H9 (cell line): ENCODE data around the gene FRK. TPM values are rescaled to one million over a fixed set of nuclear protein-coding genes. Genes with fewer than 3 reads are reported as not detected.

Experiments
- DNase-seq: peaks from one replicate; pipeline ENCODE4 v3.0.0-alpha.2; 2017
- H2AFZ ChIP-seq: one replicate; pipeline ENCODE4 v1.6.1; 2013; ENCODE audit warnings: mild to moderate bottlenecking, low read length, control low read depth, moderate library complexity
- H2AK5ac ChIP-seq: 2 replicates; pipeline ENCODE4 v1.6.1; 2013; ENCODE audit warnings: low read length, control low read depth, mixed read lengths; ENCODE audit not compliant: insufficient read length
- H2BK120ac ChIP-seq: one replicate; pipeline ENCODE4 v1.6.1; 2013; ENCODE audit warnings: low read depth, mild to moderate bottlenecking, low read length, control low read depth, inconsistent platforms; ENCODE audit not compliant: poor library complexity, severe bottlenecking
- H2BK12ac ChIP-seq: 2 replicates; pipeline ENCODE4 v1.6.1; 2013; ENCODE audit warnings: low read length, control low read depth, mixed read lengths, low read depth; ENCODE audit not compliant: insufficient read length
- H2BK15ac ChIP-seq: 2 replicates; pipeline ENCODE4 v1.6.1; 2013; ENCODE audit warnings: low read depth, low read length, control low read depth
- H2BK20ac ChIP-seq: one replicate; pipeline ENCODE4 v1.6.1; 2013; ENCODE audit warnings: low read depth, mild to moderate bottlenecking, low read length, control low read depth, inconsistent platforms; ENCODE audit not compliant: poor library complexity, severe bottlenecking
- H2BK5ac ChIP-seq: 2 replicates; pipeline ENCODE4 v1.6.1; 2013; ENCODE audit warnings: low read length, control low read depth, mixed read lengths; ENCODE audit not compliant: insufficient read length
- H3K14ac ChIP-seq: 2 replicates; pipeline ENCODE4 v1.6.1; 2013; ENCODE audit warnings: low read length, control low read depth; ENCODE audit not compliant: insufficient read depth
- H3K18ac ChIP-seq: 2 replicates; pipeline ENCODE4 v1.6.1; 2013; ENCODE audit warnings: low read depth, mild to moderate bottlenecking, mixed read lengths, low read length, control low read depth; ENCODE audit not compliant: insufficient read length
- H3K23ac ChIP-seq: 2 replicates; pipeline ENCODE4 v1.6.1; 2013; ENCODE audit warnings: low read length, control low read depth, mixed read lengths, low read depth; ENCODE audit not compliant: insufficient read length
- H3K23me2 ChIP-seq: 2 replicates; pipeline ENCODE4 v1.6.1; 2013; ENCODE audit warnings: low read depth, mild to moderate bottlenecking, mixed read lengths, low read length, control low read depth; ENCODE audit not compliant: insufficient read length, poor library complexity, severe bottlenecking
- H3K27ac ChIP-seq: 2 replicates; pipeline ENCODE4 v1.5.1; 2013; ENCODE audit warnings: low read length, control low read depth, mixed read lengths, low read depth; ENCODE audit not compliant: insufficient read length
- H3K27me3 ChIP-seq: 2 replicates; pipeline ENCODE4 v1.6.1; 2013; ENCODE audit warnings: low read length, control low read depth, inconsistent platforms; ENCODE audit not compliant: insufficient read depth
- H3K4ac ChIP-seq: 2 replicates; pipeline ENCODE4 v1.6.1; 2013; ENCODE audit warnings: low read depth, mild to moderate bottlenecking, control low read depth, inconsistent platforms, low read length, moderate library complexity
- H3K4me1 ChIP-seq: 2 replicates; pipeline ENCODE4 v1.6.1; 2013; ENCODE audit warnings: low read length, control low read depth, inconsistent platforms; ENCODE audit not compliant: insufficient read depth
- H3K4me2 ChIP-seq: 2 replicates; pipeline ENCODE4 v1.6.1; 2013; ENCODE audit warnings: low read length, control low read depth, mixed read lengths; ENCODE audit not compliant: insufficient read length, insufficient read depth
- H3K56ac ChIP-seq: 2 replicates; pipeline ENCODE4 v1.6.1; 2013; ENCODE audit warnings: low read depth, mild to moderate bottlenecking, mixed read lengths, low read length, control low read depth; ENCODE audit not compliant: insufficient read length
- H3K79me1 ChIP-seq: 2 replicates; pipeline ENCODE4 v1.6.1; 2013; ENCODE audit warnings: low read depth, mild to moderate bottlenecking, moderate library complexity, low read length, control low read depth, inconsistent platforms; ENCODE audit not compliant: insufficient read depth, poor library complexity, severe bottlenecking
- H3K79me2 ChIP-seq: 2 replicates; pipeline ENCODE4 v1.6.1; 2013; ENCODE audit warnings: low read length, control low read depth, inconsistent platforms; ENCODE audit not compliant: insufficient read depth
- H3K9ac ChIP-seq: 2 replicates; pipeline ENCODE4 v1.6.1; 2013; ENCODE audit warnings: low read length, control low read depth, mixed read lengths; ENCODE audit not compliant: insufficient read length; ENCODE audit errors: extremely low read depth
- H3K9me3 ChIP-seq: one replicate; pipeline ENCODE4 v1.6.1; 2013; ENCODE audit warnings: low read depth, low read length, inconsistent platforms; ENCODE audit not compliant: control insufficient read depth
- H3T11ph ChIP-seq: one replicate; pipeline ENCODE4 v1.6.1; 2013; ENCODE audit warnings: mild to moderate bottlenecking, low read length, control low read depth, inconsistent platforms
- H4K20me1 ChIP-seq: one replicate; pipeline ENCODE4 v1.6.1; 2013; ENCODE audit not compliant: control insufficient read depth, insufficient read length, insufficient read depth
- H4K5ac ChIP-seq: 2 replicates; pipeline ENCODE4 v1.6.1; 2013; ENCODE audit warnings: low read depth, mild to moderate bottlenecking, mixed read lengths, low read length, control low read depth; ENCODE audit not compliant: insufficient read length
- H4K8ac ChIP-seq: replicated peaks from 2 replicates; pipeline ENCODE4 v1.6.1; 2013; ENCODE audit warnings: low read length, control low read depth, mixed read lengths, low read depth; ENCODE audit not compliant: insufficient read length
- H4K91ac ChIP-seq: 2 replicates; pipeline ENCODE4 v1.6.1; 2013; ENCODE audit warnings: low read depth, mild to moderate bottlenecking, moderate library complexity, mixed read lengths, low read length, control low read depth; ENCODE audit not compliant: insufficient read length
- H3K27ac Mint-ChIP-seq, 3 experiments: 2 replicates in 2 of 3; 3 replicates in 1 of 3; pipeline ENCODE4 v1.8.0; 2020 to 2021; ENCODE audit warnings: mixed read lengths in 3 of 3, mild to moderate bottlenecking in 1 of 3, moderate library complexity in 1 of 3
- H3K27me3 Mint-ChIP-seq: 2 replicates; pipeline ENCODE4 v1.8.0; 2021; ENCODE audit warnings: low read depth, mild to moderate bottlenecking, moderate library complexity, mixed read lengths
- H3K36me3 Mint-ChIP-seq, 3 experiments: 2 replicates in 2 of 3; 3 replicates in 1 of 3; pipeline ENCODE4 v1.8.0; 2020 to 2021; ENCODE audit warnings: low read depth in 3 of 3, mixed read lengths in 3 of 3; ENCODE audit not compliant: insufficient read depth in 1 of 3
- H3K4me1 Mint-ChIP-seq, 2 experiments: 2 replicates each; pipeline ENCODE4 v1.8.0; 2020; ENCODE audit warnings: mixed read lengths in 2 of 2
- H3K4me3 Mint-ChIP-seq, 2 experiments: 2 replicates in 1 of 2; 3 replicates in 1 of 2; pipeline ENCODE4 v1.8.0; 2020 to 2021; ENCODE audit warnings: mild to moderate bottlenecking in 2 of 2, mixed read lengths in 2 of 2, moderate library complexity in 1 of 2
- H3K9me3 Mint-ChIP-seq, 2 experiments: 2 replicates in 1 of 2; 3 replicates in 1 of 2; pipeline ENCODE4 v1.8.0; 2020; ENCODE audit warnings: mild to moderate bottlenecking in 2 of 2, mixed read lengths in 2 of 2, moderate library complexity in 1 of 2
- CTCF ChIP-seq: fragments of 200-600 bp; sonication (generic); conservative IDR thresholded peaks from 3 replicates; pipeline ENCODE4 v1.8.0; 2021; ENCODE audit warnings: antibody characterized with exemption, mild to moderate bottlenecking
- WGBS: extraction: QIAGEN DNeasy Blood & Tissue Kit; methylation state at CpG from one replicate; pipeline ENCODE4 v1.1.7; 2013; ENCODE audit warnings: missing lambda C conversion rate, low lambda C conversion rate, mixed read lengths; ENCODE audit not compliant: insufficient read length; ENCODE audit errors: extremely low coverage; 5-methylcytosine and 5-hydroxymethylcytosine counted together
- total RNA-seq: library from RNA; stranded (reverse); gene quantifications from 2 replicates; pipeline ENCODE4 v1.2.1, GENCODE V29; 2021

FRK gene
- total RNA-seq, 1 experiment from 2014 or later: 0.15 TPM

DNA sequence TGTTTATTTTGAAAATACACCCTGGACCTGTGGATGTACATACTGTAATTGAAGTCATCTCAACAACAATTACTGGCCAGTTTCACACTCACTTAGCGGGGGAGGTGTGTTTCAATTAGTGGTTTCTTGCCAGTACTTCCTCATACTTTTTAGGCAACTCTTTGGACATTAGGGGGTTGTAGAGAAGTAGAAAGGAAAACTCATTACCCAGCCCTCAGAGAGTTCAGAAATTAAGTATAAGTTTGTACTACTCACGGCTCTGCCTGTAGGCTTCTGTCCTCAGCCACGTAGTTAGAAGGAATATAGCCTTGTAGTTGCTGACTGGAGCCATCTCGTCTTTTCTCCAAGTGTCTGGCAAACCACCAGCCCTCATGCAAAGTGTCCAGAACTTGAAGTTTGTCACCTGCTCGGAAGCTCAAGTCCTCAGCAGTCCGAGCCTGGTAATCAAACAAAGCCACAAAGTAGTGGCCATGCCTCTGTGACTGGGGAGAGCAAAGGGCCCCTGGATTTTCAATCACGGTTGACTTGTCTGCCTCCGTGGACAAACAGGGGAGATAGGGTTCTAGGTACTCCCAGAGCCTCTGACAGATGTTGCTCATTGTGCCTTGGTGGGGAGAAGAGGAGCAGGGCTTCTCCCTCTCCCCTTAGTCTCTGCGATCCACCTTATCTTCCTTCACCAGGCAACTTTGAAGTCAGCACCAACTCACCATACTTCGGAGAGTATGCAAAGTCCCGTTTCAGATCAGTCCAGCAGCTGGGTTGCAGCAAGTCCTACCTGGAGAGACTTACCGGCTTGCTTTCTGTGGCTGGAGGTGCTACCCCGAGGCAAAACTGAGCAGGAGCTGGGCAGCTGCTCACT is 749 bp downstream of the FRK start:
- H3K4me2 ChIP-seq: no peak overlapping the region
- H3K14ac ChIP-seq: no peak overlapping the region
- no peak overlapping the region for H4K91ac ChIP-seq
- no peak overlapping the region for H2BK12ac ChIP-seq
- H2BK20ac ChIP-seq: no peak overlapping the region
- no peak overlapping the region for H3K18ac ChIP-seq
- no peak overlapping the region for H2AFZ ChIP-seq
- no peaks in the 10 kb centered on the region for H3K9me3 ChIP-seq
- no peak overlapping the region for H3K23ac ChIP-seq
- H4K8ac ChIP-seq: no peak overlapping the region
- H2BK5ac ChIP-seq: no peak overlapping the region
- no peak overlapping the region for H3K27ac Mint-ChIP-seq
- WGBS: no CpG with 5 or more reads among the region's 13 CpGs
- no peak overlapping the region for H4K5ac ChIP-seq
- no peaks in the 10 kb centered on the region for H4K20me1 ChIP-seq
- no peaks in the 10 kb centered on the region for H3K79me1 ChIP-seq
- H3K4ac ChIP-seq: no peak overlapping the region
- DNase-seq: no peak
- no peaks in the 10 kb centered on the region for H3K79me2 ChIP-seq
- no peaks in the 10 kb centered on the region; the same call in 1 of the 2 replicates for H3K4me1 ChIP-seq
- H2BK120ac ChIP-seq: no peak overlapping the region
- H3K56ac ChIP-seq: no peak overlapping the region
- H3K9ac ChIP-seq: no peak overlapping the region
- H2AK5ac ChIP-seq: no peak overlapping the region
- no peaks in the 10 kb centered on the region for H3K27me3 Mint-ChIP-seq
- H3K4me3 Mint-ChIP-seq: no peak overlapping the region
- no peak for TF ChIP-seq CTCF
- H3K36me3 Mint-ChIP-seq: no peaks in the 10 kb centered on the region
- no peak overlapping the region for H2BK15ac ChIP-seq
- no peaks in the 10 kb centered on the region for H3K27me3 ChIP-seq
- H3K4me1 Mint-ChIP-seq: peaks cover 6 to 11% of the 10 kb centered on the region in 2 experiments; a peak in 3 of 4 replicates
- H3T11ph ChIP-seq: no peak overlapping the region
- H3K27ac ChIP-seq: no peak overlapping the region
- no peaks in the 10 kb centered on the region for H3K23me2 ChIP-seq
- no peaks in the 10 kb centered on the region for H3K9me3 Mint-ChIP-seq
